ENCODE measurements around the gene ALG3. TPM values are rescaled to one million over a fixed set of nuclear protein-coding genes. Genes with fewer than 3 reads are reported as not detected.

Gene ALG3
- total RNA-seq, 4 donors from 2014 or later: 42.2 to 56.6 (median 52.3) TPM

DNA sequence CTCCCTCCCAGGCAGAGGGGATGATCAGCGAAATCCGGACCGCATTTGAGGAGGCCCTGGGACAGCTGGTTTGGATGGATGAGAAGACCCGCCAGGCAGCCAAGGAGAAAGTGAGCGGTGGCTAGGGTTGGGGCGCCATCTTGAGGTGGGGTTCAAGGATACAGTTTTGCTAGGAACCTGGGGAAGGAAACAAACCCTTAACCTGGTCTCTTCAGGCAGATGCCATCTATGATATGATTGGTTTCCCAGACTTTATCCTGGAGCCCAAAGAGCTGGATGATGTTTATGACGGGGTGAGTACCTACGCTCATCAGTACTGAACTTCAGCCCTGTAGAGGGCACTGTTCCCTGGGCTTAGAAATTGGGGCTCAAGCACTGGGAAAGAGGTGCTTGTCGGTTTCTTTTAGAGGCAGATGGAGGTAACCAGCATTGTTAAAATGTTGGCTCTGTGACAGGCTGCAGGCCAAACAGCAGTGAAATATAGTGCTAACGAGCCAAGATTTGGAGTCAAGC is 40.7 kb upstream of the ALG3 start:
- ATAC-seq (ENCODE audit: low FRiP score) (no peak), DNase-seq (ENCODE audit: low spot score) (no peak)
- TF ChIP-seq CTCF (IDR thresholded peaks at IDR 0.05): no peak

- no peak for DNase-seq (ENCODE audit: low spot score)
- ATAC-seq (ENCODE audit: low FRiP score): no peak
- TF ChIP-seq CTCF (IDR thresholded peaks at IDR 0.05): no peak
Measured at GRCh38 chr3:184284696-184285095, 35.9 kb upstream of the ALG3 start.

GRCh38 chr3:184283681-184284080 is 34.9 kb upstream of the ALG3 start:
- TF ChIP-seq CTCF (IDR thresholded peaks at IDR 0.05): no peak
- no peak for DNase-seq (ENCODE audit: low spot score)
- ATAC-seq (ENCODE audit: low FRiP score): no peak

DNA sequence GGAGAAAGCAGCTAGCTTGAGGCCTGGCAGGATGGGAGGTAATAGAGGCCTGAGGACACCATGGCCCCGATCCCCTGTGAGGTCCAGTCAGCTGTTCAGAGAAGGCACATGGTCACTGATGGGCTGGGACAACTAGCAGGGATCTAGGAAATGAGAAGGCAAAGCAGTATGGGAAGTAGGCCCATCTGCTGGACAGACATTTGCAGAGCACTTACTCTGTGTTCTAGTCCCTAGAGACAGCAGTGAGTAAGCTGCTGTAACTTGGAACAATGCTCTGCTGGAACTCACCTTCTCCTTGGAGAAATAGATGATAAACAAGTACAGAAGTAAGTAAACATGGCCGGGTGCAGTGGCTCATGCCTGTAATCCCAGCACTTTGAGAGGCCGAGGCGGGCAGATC is 34.2 kb upstream of the ALG3 start:
- TF ChIP-seq CTCF (IDR thresholded peaks at IDR 0.05): no peak
- no peak for ATAC-seq (ENCODE audit: low FRiP score)
- DNase-seq (ENCODE audit: low spot score): no peak

DNA sequence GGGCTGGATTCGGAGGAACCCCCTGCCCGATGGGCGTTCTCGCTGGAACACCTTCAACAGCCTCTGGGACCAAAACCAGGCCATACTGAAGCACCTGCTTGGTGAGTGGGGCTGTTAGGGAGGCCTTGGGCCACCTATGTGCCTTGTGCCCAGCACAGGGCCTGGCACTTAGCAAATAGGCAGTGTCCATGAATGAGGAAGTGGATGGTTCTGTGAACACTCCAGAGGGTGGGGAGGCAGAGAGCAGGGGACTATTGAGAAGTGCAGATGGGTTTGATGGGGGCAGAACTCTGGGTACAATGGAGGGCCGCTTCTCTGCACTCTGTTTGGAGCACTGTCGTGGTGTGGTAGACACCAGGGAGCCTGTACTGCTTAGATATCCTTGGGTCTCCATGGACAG is 28.6 kb upstream of the ALG3 start:
- DNase-seq (ENCODE audit: low spot score): no peak
- TF ChIP-seq CTCF (IDR thresholded peaks at IDR 0.05): no peak
- no peak for ATAC-seq (ENCODE audit: low FRiP score)

DNA sequence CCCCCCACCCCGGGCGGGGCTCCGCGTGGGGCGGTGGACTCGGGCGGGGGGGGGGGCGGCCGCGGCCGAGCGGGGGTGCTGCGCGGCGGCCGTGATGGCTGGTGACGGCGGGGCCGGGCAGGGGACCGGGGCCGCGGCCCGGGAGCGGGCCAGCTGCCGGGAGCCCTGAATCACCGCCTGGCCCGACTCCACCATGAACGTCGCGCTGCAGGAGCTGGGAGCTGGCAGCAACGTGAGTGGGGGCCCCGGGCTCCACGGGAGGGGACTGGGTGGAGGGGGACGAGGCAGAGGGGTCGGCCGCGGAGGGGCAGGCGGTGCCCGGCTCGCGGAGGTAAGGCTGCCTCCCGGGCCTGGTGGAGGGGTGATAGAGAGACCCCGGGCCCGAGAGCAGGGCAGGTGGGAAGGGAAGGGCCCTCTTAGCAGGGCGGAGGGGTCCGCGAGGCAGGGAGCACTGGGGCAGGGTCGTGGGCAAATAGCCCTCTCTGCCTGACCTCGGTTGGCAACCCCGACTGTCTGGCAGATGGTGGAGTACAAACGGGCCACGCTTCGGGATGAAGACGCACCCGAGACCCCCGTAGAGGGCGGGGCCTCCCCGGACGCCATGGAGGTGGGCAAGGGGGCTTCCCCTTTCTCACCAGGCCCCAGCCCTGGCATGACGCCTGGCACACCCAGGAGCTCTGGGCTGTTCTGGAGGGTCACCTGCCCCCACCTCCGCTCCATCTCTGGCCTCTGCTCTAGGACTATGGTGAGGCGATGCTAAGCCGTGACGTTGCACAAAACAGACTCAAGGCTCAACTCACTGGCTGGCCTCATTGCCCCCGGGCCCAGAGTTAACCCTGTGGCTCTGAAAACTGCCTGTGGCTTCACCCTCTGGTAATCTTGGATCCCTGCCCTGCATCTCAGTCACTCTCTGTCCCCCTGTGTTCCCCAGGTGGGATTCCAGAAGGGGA is 27.5 kb upstream of the ALG3 start, which contains the start of gene ECE2:
Gene ECE2, plus strand, starts transcription at position 62 of the 950 bp plus-strand sequence. Its CDS starts 132 bp downstream, at position 194.
- DNase-seq (ENCODE audit: low spot score) (no peak), ATAC-seq (ENCODE audit: low FRiP score) (no peak)
- TF ChIP-seq CTCF (IDR thresholded peaks at IDR 0.05): no peak

DNA sequence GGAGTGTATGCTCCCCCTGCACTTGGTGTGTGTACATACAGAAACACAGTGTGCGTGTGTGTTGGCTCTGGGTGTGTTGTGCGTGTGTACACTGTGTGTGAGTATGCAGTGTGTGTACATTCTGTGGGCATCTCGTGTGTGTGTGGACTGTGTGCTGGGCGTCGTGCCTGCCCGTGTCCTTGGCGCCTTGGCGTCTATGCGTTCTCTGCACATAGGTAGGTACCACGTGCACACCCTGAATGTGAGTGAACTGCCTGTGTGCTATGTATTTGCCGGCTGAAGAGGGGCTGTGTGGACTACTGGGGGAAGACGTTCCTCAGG is 26.6 kb upstream of the ALG3 start:
- no peak for TF ChIP-seq CTCF (IDR thresholded peaks at IDR 0.05)
- DNase-seq (ENCODE audit: low spot score) (no peak), ATAC-seq (ENCODE audit: low FRiP score) (no peak)

Data from omental fat pad (tissue), 4 donors.